Measurements from ENCODE around the gene UQCC5.

- TF ChIP-seq CTCF (IDR thresholded peaks at IDR 0.05; ENCODE audit: low read depth, low read length, missing input control) (no peak), MAX (IDR thresholded peaks at IDR 0.05) (no peak), EGR1 (IDR thresholded peaks at IDR 0.05; ENCODE audit: low read depth in 2 of 2) (no peak), YY1 (IDR thresholded peaks at IDR 0.05) (no peak), REST (IDR thresholded peaks at IDR 0.05) (no peak), RAD21 (IDR thresholded peaks at IDR 0.05) (no peak), SP1 (IDR thresholded peaks at IDR 0.05) (no peak), TAF1 (conservative IDR thresholded peaks at IDR 0.05) (no peak), FOXA1 (IDR thresholded peaks at IDR 0.05) (no peak), FOXA2 (IDR thresholded peaks at IDR 0.05) (no peak), GABPA (IDR thresholded peaks at IDR 0.05 in 1 of 2, conservative IDR thresholded peaks at IDR 0.05 in 1 of 2) (no peak)
Observed at GRCh38 chr3:52520716-52521487, 15.5 kb upstream of the UQCC5 start.

Data from liver (tissue), 3 donors.